Prostate gland (tissue), 2 donors: ENCODE measurements around the gene BTBD7.

ENCODE experiments used
- CTCF ChIP-seq, 4 experiments: fragments of 200-600 bp in 2 of 4; fragments of 450-650 bp in 2 of 4; sonication (generic) in 2 of 4; IDR thresholded peaks; 1 replicate in 3 of 4; 2 replicates in 1 of 4; pipeline ENCODE4 v1.5.1; 2016 to 2019; ENCODE audit warnings: antibody characterized with exemption in 4 of 4, mild to moderate bottlenecking in 2 of 4, moderate library complexity in 2 of 4
- POLR2A ChIP-seq: fragments of 450-650 bp; IDR thresholded peaks from one replicate; pipeline ENCODE4 v1.6.1; 2016; ENCODE audit warnings: antibody characterized with exemption, mild to moderate bottlenecking
- POLR2AphosphoS5 ChIP-seq: sonication (generic); formaldehyde crosslinking; IDR thresholded peaks from one replicate; pipeline ENCODE4 v1.6.1; 2017; ENCODE audit warnings: antibody characterized with exemption

- no peak for TF ChIP-seq CTCF (IDR thresholded peaks at IDR 0.05)
- TF ChIP-seq POLR2AphosphoS5: no peak
- TF ChIP-seq POLR2A: no peak
Observed at GRCh38 chr14:93347850-93348249, 15.0 kb upstream of the BTBD7 start.
